ENCODE measurements around the gene ALKBH8.
A peak's percentile ranks its signal among the peaks of the same experiment; 100 is the strongest.

Gene ALKBH8

DNA sequence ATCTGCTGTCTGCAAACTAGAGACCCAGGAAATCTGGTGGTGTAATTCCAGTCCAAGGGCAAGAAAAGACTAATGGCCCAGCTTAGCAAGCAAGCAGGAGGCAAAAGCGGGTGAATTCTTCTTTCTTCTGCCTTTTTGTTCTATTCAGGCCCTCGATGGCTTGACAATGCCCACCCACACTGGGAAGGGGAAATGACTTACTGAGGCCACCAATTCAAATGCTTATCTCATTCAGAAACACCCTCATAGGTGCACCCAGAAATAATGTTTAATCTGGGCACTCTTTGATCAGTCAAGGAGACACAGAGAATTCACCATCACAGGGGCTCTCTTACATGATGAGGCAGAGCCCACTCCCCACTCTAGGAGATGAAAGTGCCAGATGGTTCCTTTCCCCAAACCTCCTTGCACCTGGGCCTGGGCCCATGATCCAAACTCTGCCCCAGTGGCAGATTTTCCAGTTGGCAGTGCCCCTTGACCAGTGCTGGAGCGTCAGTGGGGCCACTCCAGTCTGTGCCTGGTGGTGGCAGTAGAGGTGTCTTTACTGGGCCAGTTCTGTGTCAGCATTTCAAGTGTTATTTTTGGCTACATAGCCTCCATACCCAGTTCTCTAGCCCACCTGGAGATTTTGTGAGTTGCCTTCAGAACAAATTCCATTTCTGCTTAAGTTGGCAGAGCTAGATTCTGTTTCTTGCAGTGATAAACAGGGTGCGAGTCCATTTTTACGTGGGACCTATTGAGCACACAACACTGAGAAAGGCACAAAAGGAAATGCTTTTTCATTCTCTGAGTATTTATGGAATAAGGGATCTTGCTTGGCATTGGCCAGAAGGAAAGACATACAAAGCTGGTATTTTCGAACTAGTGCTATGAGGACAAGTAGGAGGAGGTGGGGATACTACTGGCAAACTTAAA, 32.9 kb upstream of the ALKBH8 start:
- TF ChIP-seq, protein P1, sequence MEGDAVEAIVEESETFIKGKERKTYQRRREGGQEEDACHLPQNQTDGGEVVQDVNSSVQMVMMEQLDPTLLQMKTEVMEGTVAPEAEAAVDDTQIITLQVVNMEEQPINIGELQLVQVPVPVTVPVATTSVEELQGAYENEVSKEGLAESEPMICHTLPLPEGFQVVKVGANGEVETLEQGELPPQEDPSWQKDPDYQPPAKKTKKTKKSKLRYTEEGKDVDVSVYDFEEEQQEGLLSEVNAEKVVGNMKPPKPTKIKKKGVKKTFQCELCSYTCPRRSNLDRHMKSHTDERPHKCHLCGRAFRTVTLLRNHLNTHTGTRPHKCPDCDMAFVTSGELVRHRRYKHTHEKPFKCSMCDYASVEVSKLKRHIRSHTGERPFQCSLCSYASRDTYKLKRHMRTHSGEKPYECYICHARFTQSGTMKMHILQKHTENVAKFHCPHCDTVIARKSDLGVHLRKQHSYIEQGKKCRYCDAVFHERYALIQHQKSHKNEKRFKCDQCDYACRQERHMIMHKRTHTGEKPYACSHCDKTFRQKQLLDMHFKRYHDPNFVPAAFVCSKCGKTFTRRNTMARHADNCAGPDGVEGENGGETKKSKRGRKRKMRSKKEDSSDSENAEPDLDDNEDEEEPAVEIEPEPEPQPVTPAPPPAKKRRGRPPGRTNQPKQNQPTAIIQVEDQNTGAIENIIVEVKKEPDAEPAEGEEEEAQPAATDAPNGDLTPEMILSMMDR (IDR thresholded peaks at IDR 0.05; ENCODE audit: borderline replicate concordance, insufficient read depth, low read depth, low read length): peak; percentile 71
- H3K4me3 ChIP-seq (ENCODE audit: low read depth, low read length): no peak overlapping the region

DNA sequence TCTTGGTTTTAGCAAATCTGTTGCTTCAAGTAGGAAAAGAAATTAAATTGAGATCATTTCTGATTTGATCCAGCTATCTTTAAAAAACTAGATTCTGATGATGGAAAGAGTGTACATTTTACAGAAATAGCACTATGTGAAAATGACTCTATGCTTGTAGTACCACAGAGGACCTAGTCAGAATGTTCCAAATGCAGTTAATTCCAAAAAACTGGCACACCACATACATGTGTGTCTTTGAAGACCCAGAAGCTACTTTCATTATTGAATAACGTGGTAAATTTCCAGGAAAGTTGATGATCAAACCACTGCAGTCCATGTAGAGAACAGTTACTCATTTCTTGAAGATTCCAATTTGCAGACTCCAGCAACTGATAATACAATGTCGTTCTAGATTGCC, 29.2 kb upstream of the ALKBH8 start:
- H3K4me3 ChIP-seq (ENCODE audit: low read depth, low read length): no peak overlapping the region
- TF ChIP-seq, protein P1 (IDR thresholded peaks at IDR 0.05; ENCODE audit: borderline replicate concordance, insufficient read depth, low read depth, low read length): no peak

DNA sequence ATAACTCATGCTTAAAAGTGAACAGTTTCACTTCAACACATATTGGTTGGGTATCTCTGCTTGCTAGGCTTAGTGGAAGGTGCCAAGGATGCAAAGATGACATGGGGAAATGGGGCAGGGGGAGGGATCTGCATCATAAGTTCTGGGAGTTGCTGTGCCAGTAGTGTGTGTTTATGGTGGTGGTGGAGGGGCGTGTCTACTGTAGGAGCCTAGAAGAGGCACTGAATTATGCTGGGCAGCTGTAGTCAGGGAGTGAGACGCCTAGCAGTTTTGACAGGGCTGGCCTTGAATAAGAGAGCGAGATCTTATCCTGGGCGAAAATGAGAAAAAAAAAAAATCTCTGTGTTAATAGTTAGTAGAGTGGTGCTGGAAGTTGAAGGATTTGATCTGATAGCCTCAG, 28.4 kb upstream of the ALKBH8 start:
- H3K4me3 ChIP-seq (ENCODE audit: low read depth, low read length): no peak overlapping the region
- TF ChIP-seq, protein P1 (IDR thresholded peaks at IDR 0.05; ENCODE audit: borderline replicate concordance, insufficient read depth, low read depth, low read length): no peak

DNA sequence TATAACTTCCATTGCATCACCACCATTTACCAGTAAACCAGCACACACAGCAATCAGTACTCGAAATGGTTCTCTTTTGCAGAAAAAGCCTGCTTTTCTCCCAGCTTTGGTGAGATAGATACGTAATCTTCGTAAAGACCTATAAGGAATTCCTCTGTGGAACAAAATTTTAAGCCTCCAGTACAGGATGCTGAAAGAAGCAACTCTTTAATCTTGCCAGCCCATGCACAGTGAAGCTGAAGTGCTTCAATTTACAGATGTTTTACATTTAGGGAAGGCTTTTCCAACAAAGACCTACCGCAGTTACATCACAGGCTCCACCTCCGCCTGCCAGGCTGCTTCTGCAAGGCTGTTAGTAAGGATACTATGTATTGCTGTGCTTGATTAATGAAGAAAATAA, 27.3 kb upstream of the ALKBH8 start:
- no peak overlapping the region for H3K4me3 ChIP-seq (ENCODE audit: low read depth, low read length)
- TF ChIP-seq, protein P1 (IDR thresholded peaks at IDR 0.05; ENCODE audit: borderline replicate concordance, insufficient read depth, low read depth, low read length): no peak

DNA sequence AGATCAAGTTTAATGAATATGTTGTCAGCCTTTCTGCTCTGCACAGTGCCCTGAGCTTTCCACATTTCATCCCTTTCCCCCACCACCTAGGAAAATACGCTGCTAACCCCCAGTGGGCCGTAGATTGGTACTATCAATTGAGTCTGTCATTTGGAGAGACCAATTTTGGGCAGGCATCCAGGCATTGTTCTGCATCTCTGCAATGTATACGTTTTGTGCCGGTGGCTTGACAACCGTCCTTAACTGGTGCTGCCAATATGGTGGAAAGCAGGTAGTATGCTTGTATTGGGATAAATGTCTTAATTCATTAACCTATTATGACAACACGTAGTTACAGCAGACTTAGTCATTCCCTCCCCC, 26.7 kb upstream of the ALKBH8 start:
- H3K4me3 ChIP-seq (ENCODE audit: low read depth, low read length): no peak overlapping the region
- TF ChIP-seq, protein P1 (IDR thresholded peaks at IDR 0.05; ENCODE audit: borderline replicate concordance, insufficient read depth, low read depth, low read length): no peak

DNA sequence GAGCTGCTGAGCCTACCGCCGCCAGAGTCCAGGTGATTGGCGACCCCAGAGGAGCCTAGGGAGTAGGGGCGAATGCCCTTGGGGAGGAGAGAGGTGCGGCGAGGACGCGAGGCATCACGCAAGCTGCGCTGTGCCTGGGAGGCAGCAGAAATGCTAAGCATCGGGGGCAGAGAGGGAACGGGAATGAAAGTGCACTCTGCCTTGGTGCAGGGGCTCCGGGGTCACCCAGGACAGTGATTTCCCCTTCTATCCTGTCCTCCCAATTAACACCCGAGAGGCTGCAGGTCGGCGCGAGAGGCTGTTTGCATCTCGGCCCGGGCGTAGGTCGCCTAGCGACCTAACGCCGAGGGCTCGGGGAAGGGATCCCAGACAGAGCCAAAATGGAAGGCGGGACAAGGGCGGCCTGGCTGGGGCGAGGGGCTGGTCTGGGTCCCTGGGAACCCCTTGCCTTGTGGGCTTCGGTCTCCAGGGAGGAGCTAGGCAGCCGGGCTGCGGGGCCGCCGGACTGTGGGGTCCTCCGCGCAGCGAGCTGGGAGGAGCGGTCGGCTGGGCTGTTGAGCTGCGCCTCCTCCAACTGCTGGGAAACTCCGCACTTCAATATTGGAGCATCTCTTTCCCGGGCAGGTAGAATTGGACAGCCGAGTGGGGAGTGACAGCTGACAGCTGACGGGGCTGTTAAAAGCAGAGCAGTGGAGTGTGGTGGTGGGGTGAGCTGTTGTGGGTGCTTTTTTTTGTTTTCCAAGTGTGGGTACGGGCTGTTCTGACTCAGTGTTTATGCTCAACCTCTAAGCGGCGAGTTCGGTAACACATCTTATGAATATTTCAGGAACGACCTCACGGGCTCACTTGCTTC, 26.1 kb upstream of the ALKBH8 start:
- TF ChIP-seq, protein P1 (IDR thresholded peaks at IDR 0.05; ENCODE audit: borderline replicate concordance, insufficient read depth, low read depth, low read length): no peak
- peak overlapping the region; percentile 52 for H3K4me3 ChIP-seq (ENCODE audit: low read depth, low read length)
